Hypothalamus (tissue), 51 donors: Measurements from ENCODE around the gene AHNAK2.
"Not testable (repeated sequence)": the region's sequence is repeated elsewhere in the genome, so short reads cannot be mapped to it uniquely, and the experiment has no call there.

Experiments used
- DNase-seq, 51 donors: peaks; one replicate each; lab custom pipeline; 2025; lab: John Stamatoyannopoulos, UW

The AHNAK2 gene

GRCh38 chr14:104977681-104978653 is at the start of gene AHNAK2:
Gene AHNAK2 (minus strand): TSS chr14:104978374. CDS start chr14:104978237, 137 bp downstream.
- peak in 19 of 51 donors; percentile 13 to 72 (median 39) for DNase-seq

GRCh38 chr14:105027718-105028117 is 49.5 kb upstream of the AHNAK2 start:
- DNase-seq = not testable (repeated sequence)

- DNase-seq = no peak
Measured at GRCh38 chr14:105026802-105027563, 48.8 kb upstream of the AHNAK2 start.

- DNase-seq = no peak
Measured at GRCh38 chr14:105026033-105026785, 48.0 kb upstream of the AHNAK2 start.

GRCh38 chr14:105025429-105025828 is 47.3 kb upstream of the AHNAK2 start:
- no peak for DNase-seq

GRCh38 chr14:105023791-105024480 is 45.8 kb upstream of the AHNAK2 start:
- no peak for DNase-seq

GRCh38 chr14:105023144-105023543 is 45.0 kb upstream of the AHNAK2 start:
- DNase-seq = no peak

- DNase-seq = no peak
Measured at GRCh38 chr14:105022276-105022670, 44.1 kb upstream of the AHNAK2 start.

- DNase-seq = peak in 5 of 51 donors; percentile 6 to 47 (median 36)
Measured at GRCh38 chr14:105021656-105022275, 43.6 kb upstream of the AHNAK2 start.

- peak; percentile 44 to 100 (median 94) for DNase-seq
Measured at GRCh38 chr14:105020815-105021655, 42.9 kb upstream of the AHNAK2 start, which contains the start of gene CDCA4. Gene CDCA4 (minus strand): TSS chr14:105021083. CDS start chr14:105011929, 9,154 bp downstream.

- DNase-seq = peak in 2 of 51 donors; percentile 25 to 29
Measured at GRCh38 chr14:105019861-105020814, 42.0 kb upstream of the AHNAK2 start.

- DNase-seq = no peak
Measured at GRCh38 chr14:105018414-105018813, 40.2 kb upstream of the AHNAK2 start.

GRCh38 chr14:105015905-105016304 is 37.7 kb upstream of the AHNAK2 start:
- no peak for DNase-seq

- no peak for DNase-seq
Measured at GRCh38 chr14:105015242-105015641, 37.1 kb upstream of the AHNAK2 start.

GRCh38 chr14:105014631-105015030 is 36.5 kb upstream of the AHNAK2 start:
- no peak for DNase-seq

- DNase-seq = no peak
Measured at GRCh38 chr14:105014032-105014431, 35.9 kb upstream of the AHNAK2 start.

- DNase-seq = peak in 11 of 51 donors; percentile 3 to 44 (median 23)
Measured at GRCh38 chr14:105013150-105013785, 35.1 kb upstream of the AHNAK2 start.
